COLO668 (cell line): ENCODE results near the gene FLAD1.
"Not testable (repeated sequence)": the region's sequence is repeated elsewhere in the genome, so short reads cannot be mapped to it uniquely, and the experiment has no call there.

Source experiments
- DNase-seq: peaks from one replicate; lab custom pipeline; 2025; ENCODE audit not compliant: unreplicated experiment; lab: John Stamatoyannopoulos, UW

FLAD1 gene

DNA sequence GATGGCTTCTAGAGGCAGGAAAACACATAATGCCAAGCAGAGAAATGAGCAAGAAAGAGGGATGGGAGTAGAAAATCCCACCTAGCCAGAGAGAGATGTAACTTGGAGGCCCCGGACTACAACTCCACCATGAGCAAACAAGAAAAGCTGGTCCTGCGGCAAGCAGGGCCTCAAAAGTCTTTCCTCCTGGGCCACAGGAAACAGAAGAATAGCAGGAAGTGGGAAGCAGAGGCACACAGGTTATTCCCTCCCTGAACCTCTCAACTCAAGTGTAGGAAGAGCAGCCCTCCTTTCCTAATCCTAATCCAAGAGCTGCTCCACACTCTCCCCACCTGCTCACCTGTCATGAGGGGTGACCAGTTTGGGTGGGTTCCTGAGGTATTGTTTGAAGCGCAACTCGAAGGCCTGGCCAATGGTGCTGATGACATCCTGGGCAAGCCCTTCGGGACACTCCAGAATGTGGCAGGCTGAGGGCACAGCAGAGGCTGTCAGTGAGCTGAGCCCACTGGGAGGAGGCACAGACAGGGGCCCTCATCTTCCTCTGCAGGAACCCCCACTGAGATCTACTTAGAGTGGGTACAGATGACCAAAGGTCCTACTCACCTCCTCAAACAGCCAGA is 15.7 kb upstream of the FLAD1 start:
- no peak for DNase-seq

DNA sequence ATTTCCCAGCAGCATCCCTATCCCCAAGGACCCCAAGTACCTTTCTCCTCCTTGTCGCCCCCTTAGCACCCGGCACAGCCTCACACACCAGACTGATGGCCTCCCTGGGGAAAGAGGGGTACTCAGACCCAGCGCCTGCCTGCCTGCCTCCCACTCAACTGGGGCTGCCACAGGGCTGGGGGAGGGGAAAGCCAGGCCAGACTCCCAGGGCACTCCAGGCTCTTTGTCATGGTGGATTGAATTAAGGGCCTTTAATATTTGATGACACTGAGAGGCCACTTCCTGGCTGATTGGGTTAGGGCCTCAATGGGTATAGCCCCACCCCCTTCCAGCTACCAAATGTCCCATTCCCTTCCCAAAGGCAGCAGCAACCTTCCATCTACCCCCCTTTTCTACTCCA is 14.4 kb upstream of the FLAD1 start:
- no peak for DNase-seq

DNA sequence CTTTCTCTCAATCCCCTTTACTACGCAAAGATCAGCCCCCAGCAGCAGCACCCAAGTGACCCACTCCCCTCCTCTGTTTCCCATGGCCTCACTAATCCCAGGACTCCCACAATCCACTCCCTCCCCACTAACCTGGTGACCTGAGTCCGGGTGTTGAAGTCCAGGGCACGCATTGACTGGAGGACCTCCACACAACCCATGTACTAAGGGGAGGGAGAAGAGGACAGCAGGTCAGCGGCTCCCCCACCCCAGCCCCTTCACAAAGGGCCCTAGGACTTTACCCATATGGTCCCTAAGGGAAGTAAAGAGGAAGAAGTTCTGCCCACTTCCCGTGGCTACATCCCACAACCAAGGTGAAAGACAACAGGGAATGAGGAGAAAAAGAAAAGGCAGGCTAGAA is 13.9 kb upstream of the FLAD1 start:
- no peak for DNase-seq

DNA sequence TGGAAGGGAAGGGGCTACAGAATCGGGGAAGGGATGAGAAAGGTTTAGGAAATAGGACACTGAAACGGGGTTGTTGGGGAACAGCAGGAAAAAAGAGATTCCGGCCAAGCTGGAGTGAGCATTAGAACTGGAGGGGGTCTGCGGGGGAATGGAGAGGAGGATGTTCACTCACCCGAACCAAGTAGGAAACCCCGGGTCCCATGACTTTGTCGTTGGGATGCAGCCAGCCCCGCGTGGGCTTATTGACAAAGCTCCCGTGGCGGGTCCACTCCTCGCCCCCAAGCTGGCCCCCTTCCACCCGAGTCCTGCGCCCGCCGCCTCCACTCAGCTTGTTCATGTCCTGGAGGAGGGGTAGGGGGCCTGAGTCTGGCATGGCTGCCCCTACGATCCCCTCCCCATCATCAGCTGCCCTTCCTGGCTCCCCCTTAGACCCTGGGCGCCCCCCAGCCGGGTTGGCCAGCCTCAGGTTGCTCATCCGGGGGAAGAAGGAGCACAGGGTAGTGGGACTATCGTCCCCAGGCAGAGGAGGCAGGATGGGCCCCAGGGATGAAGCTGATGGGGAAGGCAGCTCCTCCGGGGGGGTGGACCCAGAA is 13.2 kb upstream of the FLAD1 start:
- DNase-seq = no peak

DNA sequence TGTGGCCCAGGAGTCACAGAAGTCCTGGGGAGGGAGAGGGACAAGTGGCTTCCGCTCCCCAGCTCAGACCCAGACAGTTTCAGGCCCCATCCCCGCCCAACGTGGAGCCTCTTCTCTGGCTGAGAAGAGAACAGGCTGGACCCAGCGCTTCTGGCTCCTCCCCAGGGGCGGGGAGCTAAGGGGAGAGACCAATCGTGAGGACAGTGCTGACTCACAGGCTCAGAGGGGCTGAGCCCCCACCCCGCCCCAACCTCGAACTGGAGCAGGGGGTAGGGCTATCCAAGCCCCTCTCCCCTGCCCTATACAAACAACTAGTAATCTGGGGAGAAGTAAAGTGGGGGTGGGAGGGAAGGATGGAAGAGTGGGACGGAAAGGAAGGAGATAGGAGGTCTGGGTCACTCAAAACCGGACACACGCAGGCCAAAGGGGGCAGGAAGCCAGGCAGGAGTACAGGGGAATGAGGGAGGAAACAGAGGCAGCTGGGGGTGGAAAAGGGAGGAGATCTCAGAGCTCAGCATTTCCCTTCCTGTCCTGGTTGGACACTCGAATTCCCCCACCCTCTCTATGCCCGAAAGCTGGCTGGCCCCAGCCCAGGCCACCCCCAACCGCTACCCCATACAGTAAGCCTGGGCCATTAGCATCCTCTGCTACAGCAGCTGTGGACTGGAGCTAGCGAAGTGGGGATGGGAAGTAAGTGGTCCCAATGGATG is 12.4 kb upstream of the FLAD1 start, which contains the start of gene SHC1:
Gene SHC1, minus strand, starts transcription at position 117 of the 710 bp plus-strand sequence. CDS start 221 bp downstream, outside the sequence.
- peak; percentile 71 for DNase-seq

DNA sequence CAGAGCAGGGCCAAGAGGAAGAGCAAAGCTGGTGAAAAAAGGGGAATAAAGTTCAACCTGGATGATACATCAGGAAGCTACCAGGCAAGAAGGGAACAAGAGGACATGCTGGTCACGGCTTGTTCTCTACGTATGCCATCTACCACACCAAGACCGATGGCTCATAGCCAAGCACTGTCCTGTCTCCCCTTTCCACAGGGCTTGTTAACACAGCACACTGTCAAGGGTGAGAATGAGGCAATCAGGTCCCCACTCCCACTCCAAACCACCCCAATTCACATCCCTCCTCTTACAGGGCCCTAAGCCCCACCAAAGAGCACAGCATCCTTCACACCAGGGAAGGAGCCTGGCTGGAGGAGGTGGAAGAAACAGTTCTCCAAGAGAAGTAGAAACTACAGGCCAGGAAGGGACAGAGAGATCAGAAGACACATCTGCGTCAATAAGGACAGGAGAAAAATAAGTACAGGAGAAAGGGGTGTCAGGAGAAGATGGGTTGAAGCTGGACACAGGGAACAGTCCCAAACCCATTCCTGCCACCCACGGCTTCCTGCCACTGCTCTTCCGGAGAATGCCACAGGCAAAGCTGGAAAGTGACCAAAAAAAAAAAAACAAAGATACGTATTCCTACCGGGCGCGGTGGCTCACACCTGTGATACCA is 11.7 kb upstream of the FLAD1 start:
- no peak for DNase-seq

DNA sequence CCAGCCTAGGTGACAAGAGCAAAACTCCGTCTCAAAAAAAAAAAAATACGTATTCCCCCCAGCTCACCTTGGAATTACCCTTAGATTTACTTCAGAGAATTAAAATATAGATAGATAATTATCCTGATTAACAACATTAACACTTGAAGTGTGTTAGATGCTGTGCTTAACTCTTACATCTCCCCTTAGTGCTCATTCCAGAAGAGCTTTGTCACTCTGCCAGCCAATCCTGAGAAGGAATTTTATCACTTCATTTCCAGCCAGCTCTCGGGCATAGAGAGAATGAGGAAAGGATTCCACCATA is 11.0 kb upstream of the FLAD1 start:
- DNase-seq = no peak

DNA sequence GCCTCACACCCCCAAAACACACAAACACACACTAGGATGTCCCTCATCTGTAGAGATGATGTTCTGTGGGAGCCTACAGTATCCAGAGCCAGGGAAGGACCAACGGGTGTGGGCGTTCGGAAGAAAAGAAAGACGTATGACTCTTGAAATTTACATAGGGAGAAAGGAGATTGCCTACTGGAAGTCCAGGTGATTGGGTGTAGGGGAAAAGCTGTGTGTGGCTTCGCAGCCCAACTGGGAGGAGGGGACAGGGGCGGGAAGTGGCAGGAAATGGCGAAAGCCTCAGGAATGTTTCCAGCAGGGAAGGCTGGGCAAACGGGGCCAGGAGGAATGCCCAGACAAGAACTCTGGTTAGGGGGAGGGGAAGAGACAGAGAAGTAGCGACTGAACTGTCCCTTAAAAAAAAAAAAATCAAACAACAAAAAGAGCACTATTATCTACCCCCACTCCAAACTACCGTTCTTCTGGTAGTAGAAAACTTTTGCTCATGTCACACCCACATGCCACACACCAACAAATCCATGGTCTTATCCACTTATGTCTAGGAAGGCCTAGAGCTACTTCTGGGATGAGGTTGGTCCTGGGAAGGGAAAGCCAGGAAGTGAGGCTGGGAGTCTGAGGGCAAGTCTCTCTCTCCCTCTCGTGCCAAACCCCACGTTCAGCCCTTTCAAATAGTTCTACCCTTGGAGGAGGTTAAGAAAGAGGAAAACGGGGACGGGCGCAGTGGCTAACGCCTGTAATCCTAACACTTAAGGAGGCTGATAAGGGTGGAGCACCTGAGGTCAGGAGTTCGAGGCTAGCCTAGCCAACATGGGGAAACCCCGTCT is 10.4 kb upstream of the FLAD1 start:
- no peak for DNase-seq

DNA sequence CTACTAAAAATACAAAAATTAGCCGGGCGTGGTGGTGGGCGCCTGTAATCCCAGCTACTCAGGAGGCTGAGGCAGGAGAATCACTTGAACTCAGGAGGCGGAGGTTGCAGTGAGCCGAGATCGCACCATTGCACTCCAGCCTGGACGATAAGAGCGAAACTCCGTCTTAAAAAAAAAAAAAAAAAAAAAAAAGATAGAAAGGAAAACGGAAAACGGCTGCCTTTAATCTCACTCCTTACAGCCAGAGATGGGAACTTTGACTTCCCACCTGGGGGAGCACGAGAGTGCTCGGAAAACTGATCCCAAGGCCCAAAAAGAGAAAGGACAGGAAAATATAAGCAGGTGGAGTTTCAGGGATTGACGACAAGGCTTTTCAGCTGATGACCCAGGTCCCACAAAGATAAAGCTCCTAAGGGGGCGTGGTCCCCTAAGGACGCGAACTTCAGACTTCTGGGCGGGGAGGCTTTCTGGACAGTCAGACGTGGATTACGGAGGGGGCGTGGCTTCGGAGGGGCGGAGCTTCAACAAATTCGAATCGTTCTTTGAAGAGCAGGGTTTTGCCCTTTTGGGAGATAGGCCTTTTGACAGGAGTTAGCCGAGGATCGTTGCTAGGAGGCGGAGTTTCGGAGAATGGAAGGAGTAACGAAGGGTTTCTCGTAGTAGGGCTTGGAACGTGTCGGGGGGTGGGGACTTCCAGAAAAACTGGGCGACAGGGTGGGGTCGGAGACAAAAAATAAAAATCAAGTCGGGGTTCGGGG is 9.6 kb upstream of the FLAD1 start:
- peak; percentile 95 for DNase-seq

DNA sequence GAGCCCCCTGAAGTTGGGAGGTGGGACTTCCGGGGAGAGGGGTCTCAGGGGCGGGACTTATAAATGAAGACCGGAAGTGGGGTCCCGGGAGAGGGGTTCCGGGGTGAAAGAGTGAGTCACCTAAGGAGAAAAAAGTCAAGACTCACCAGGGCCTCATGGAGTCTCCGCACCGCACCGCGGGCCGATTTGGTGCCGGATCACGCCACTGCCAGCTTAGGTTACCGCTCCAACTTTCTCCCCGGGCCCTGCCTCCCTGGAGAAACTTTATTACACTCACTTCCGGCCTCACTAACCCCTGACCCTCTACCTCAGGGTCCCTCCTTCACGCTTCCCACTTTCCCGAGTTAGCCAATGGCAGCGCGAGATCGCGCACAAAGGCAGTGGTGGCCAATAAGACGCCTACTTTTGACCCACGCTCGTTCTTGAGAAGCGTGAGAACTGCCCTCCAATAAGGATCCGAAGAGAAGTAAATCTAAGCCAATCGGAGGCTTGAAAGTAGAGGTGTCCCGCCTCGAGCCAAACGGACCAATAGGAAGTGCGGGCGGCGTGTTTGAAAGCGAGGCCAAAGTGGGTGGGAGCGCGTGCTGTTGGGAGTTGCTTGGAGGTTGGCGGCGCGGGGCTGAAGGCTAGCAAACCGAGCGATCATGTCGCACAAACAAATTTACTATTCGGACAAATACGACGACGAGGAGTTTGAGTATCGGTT is 8.9 kb upstream of the FLAD1 start, which contains the start of gene CKS1B:
Gene CKS1B, plus strand, starts transcription at position 580 of the 706 bp plus-strand sequence. Its CDS starts 65 bp downstream, at position 645.
- peak; percentile 98 for DNase-seq

DNA sequence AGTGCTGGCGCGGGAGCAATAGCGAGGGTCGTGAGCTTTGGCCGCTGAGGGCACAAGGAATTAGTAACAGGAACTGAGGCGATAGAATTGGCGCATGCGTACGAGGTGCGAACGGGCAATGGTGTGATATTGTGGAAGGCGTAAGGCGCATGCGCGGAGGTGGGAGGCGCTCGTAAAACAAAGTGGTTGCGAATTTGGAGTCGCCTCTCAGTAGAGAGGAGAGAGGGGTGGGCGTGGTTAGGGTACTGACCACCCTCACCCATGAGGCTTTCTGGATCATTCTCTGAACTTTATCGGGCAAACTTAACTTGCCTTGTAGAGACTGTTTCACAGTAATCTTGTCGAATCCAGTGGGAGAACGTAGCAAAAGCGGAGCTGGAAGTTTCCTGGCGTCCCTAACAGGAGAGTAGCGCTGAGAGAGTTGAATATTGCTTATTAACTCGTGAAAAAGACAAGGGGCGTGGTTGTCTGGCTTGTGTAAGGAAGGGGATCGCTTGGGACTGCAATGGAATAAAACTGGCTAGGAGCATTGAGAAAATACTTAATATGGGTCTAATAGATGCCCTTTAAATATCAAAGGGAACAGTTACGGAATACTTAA is 8.2 kb upstream of the FLAD1 start:
- peak; percentile 97 for DNase-seq

DNA sequence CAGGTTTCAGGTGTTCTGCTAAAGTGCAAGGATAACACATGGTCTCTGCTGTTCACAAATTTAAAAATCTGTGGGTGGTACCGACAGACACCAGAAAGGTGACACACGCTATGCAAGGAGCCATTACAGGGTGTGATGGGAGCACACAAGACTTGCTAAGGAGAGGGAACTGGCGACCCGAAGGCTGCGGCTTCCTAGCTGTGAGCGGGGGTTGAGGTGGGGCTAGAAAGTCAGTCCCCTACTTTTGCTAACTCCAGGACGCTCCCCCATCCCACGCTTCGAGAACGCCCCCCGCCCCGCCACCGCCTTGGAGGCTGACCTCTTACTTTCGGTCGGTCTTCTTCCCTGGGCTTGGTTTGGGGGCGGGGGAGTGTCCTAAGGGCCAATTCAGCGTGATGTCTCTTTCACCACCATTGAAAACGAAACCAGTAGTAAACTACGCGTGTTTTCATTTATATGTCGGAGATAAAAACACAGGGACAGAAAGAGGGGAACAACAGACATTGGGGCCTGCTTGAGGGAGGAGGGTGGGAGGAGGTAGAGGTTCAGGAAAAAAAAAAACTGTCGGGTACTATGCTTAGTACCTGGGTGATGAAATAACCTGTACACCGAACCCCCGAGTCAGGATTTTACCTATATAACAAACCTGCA is 7.6 kb upstream of the FLAD1 start:
- DNase-seq = peak; percentile 37

DNA sequence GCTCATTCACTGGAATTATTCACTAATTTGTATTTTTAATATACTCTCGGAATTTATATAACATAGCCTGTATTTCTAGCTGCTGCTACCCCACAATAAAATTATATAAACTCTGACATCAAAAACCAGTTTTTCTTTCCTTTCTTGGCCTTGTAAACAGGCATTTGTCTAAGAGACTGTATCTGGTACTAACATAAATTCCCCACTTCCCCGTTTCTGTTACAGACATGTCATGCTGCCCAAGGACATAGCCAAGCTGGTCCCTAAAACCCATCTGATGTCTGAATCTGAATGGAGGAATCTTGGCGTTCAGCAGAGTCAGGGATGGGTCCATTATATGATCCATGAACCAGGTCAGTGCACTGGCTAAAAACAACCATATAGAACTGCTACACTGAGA is 5.4 kb upstream of the FLAD1 start:
- DNase-seq = not testable (repeated sequence)

DNA sequence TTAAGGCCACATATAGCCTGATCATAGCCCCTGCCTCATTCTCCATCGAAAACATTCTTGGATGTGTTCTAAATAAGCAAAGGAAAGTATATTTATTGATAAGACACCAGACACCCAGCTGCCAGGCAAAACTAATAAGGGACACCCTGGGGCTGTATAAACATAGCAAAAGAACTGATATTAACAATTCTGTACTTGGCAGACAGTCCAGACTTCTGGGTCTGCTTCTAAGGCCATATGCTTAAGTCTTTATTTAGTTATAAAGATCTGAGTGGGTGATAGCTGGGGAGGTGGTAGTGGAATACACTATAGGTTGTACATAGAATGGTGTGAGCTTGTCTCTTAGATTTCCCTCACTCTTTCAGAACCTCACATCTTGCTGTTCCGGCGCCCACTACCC is 4.8 kb upstream of the FLAD1 start:
- no peak for DNase-seq

DNA sequence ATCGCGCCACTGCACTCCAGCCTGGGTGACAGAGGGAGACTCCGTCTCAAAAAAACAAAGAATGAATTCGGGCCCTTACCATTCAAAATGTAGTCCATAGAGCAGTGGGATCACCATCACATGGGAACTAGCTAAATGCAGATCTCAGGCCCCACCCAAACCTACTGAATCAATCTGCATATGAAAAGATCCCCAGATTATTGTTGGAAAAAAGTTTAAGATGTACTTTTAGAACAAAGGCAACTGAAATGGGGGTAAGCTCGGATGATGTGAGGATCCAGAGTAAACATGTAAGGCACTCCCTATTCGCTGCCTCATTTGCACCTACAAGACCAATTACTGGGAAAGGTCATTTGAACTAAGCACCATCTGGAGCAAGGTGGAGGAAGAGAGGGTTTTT is 803 bp upstream of the FLAD1 start:
- no peak for DNase-seq

DNA sequence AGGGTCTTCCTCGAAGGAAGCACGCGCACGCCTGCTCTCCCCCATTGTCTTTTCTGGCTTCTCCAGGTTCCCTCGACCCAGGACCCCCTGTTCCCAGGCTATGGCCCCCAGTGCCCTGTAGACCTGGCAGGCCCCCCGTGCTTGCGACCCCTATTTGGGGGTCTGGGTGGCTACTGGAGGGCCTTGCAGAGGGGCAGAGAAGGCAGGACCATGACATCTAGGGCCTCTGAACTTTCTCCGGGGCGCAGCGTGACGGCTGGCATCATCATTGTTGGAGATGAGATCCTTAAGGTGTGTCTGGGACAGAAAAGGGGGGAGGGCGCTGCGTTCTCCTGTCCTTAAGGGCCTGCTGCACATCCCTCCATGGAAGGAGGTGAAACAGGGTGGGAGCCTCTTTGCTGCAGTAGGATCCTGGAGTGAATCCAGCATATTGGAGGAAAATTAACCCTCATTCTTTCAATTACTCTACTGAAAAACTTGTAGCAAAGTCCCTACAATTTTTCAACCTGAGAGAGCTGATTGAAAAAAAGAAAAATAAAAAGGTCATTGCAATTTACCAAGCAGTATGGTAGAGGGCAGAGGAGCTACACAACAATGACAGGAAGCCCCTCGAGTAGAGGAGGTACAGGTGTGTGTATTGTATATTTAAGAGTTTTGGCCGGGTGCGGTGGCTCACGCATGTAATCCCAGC is 777 bp downstream of the FLAD1 start:
- peak; percentile 28 for DNase-seq

DNA sequence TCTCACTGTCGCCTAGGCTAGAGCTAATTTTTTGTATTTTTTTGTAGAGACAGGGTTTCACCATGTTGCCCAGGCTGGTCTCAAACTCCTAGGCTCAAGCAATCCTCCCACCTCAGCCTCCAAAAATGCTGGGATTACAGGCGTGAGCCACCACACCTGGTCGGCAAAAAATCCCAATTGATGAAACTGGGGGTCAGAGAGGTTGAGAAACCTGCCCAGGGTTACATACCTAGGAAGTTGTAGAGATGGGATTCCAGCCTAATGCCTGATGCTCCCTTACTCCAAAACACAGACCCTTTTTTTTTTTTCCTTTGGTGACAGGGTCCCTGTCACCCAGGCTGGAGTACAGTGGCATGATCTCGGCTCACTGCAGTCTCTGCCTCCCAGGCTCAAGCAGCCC is 3.6 kb downstream of the FLAD1 start:
- DNase-seq = not testable (repeated sequence)

DNA sequence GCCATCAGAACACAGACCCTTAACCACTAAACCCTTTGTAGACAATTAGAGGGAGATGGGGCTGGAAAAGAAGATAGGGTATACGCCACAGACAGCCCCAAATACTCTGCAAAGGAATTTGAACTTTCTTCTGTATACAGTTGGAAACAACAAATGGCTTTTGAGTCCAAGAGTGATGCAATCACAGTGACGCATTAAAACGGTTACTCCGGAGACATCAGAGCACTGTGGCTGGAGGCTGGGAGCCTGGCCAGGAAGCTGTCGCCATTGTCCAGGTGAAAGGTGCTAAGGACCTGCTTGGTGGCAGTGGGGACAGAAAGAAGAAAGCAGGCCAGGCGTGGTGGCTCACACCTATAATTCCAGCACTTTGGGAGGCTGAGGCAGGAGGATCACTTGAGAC is 4.2 kb downstream of the FLAD1 start:
- DNase-seq = no peak
